GM12878 (cell line): ENCODE measurements around the gene CD99. TPM values are rescaled to one million over a fixed set of nuclear protein-coding genes. Genes with fewer than 3 reads are reported as not detected.

Experiments used
- ATF7 ChIP-seq: fragments of 450-650 bp; IDR thresholded peaks from 2 replicates; pipeline ENCODE4 v1.6.1; 2016; ENCODE audit warnings: low read depth, mild to moderate bottlenecking
- BACH1 ChIP-seq: fragments of 450-650 bp; IDR thresholded peaks from 2 replicates; pipeline ENCODE4 v1.6.1; 2017; ENCODE audit warnings: mild to moderate bottlenecking, borderline replicate concordance
- BHLHE40 ChIP-seq, 2 experiments: fragments of 450-650 bp in 1 of 2; IDR thresholded peaks; 2 replicates each; pipeline ENCODE4 v1.6.1; 2011 to 2017; ENCODE audit warnings: low read depth in 2 of 2, borderline replicate concordance in 1 of 2, improper control_type of control experiment in 1 of 2, low read length in 1 of 2, mild to moderate bottlenecking in 1 of 2
- EGR1 ChIP-seq, 2 experiments: IDR thresholded peaks; 1 replicate in 1 of 2; 2 replicates in 1 of 2; pipeline ENCODE4 v1.6.1; 2011 to 2012; ENCODE audit warnings: low read depth in 2 of 2, low read length in 2 of 2, borderline replicate concordance in 1 of 2, mild to moderate bottlenecking in 1 of 2, moderate library complexity in 1 of 2
- ETV6 ChIP-seq, 2 experiments: fragments of 450-650 bp in 1 of 2; IDR thresholded peaks in 1 of 2; conservative IDR thresholded peaks in 1 of 2; 2 replicates each; pipeline ENCODE4 v1.6.1; 2014; ENCODE audit warnings: antibody characterized with exemption in 1 of 2, borderline replicate concordance in 1 of 2, low read depth in 1 of 2, mild to moderate bottlenecking in 1 of 2, moderate library complexity in 1 of 2
- GATAD2B ChIP-seq: fragments of 450-650 bp; conservative IDR thresholded peaks from 2 replicates; pipeline ENCODE4 v1.6.1; 2017; ENCODE audit warnings: low read depth, mild to moderate bottlenecking, moderate library complexity
- NBN ChIP-seq: fragments of 450-650 bp; IDR thresholded peaks from 2 replicates; pipeline ENCODE4 v1.6.1; 2016
- NRF1 ChIP-seq: conservative IDR thresholded peaks from 2 replicates; pipeline ENCODE4 v1.6.1; 2011; ENCODE audit warnings: mild to moderate bottlenecking, low read depth, low read length, improper control_type of control experiment
- POLR2AphosphoS2 ChIP-seq: IDR thresholded peaks from 2 replicates; pipeline ENCODE4 v1.6.1; 2011; ENCODE audit warnings: low read depth, mild to moderate bottlenecking, low read length, improper control_type of control experiment, moderate library complexity
- POU2F2 ChIP-seq: IDR thresholded peaks from 3 replicates; pipeline ENCODE4 v1.6.1; 2011; ENCODE audit warnings: low read depth, mild to moderate bottlenecking, low read length, borderline replicate concordance
- TBL1XR1 ChIP-seq: IDR thresholded peaks from 2 replicates; pipeline ENCODE4 v1.6.1; 2012; ENCODE audit warnings: low read depth, low read length, improper control_type of control experiment
- polyA plus RNA-seq, 11 experiments: library from polyadenylated mRNA; depleted of rRNA in 4 of 11; unstranded in 6 of 11; stranded (reverse) in 5 of 11; fragments of >200 nt; fragmentation: Nextera tagmentation in 4 of 11; fragmentation: Illumina TruSeq in 1 of 11; extraction: Ambion mirVana in 4 of 11; extraction: Trizol in 1 of 11; gene quantifications; 1 replicate in 1 of 11; 2 replicates in 10 of 11; pipeline versions ENCODE4 v1.2.1 to v1.2.3, GENCODE V29; 2011 to 2016; ENCODE audit warnings: inconsistent platforms in 2 of 11, missing spikeins in 2 of 11, low read depth in 1 of 11
- total RNA-seq, 4 experiments: library from RNA; depleted of rRNA in 3 of 4; stranded (reverse); fragments of >200 nt in 3 of 4; fragmentation: Illumina TruSeq in 1 of 4; extraction: Trizol in 1 of 4; gene quantifications; 2 replicates each; pipeline versions ENCODE4 v1.2.1 to v1.2.3, GENCODE V29; 2013 to 2021
- TF ChIP-seq, protein P1 (sequence below): fragments of 450-650 bp; IDR thresholded peaks from 2 replicates; pipeline ENCODE4 v1.6.1; 2017; ENCODE audit warnings: mild to moderate bottlenecking
- TF ChIP-seq, protein P2 (sequence below): fragments of 450-650 bp; formaldehyde crosslinking; IDR thresholded peaks from 2 replicates; pipeline ENCODE4 v1.5.0; 2022; ENCODE audit warnings: mild to moderate bottlenecking, missing genetic modification characterization

The CD99 gene
- total and polyA plus RNA-seq, 10 of the 15 experiments (the other 5 are each of a cell fraction or from before 2014, with no cell fraction given) = 24.8 to 242 (median 158) TPM

GRCh38 chrX:2690856-2691542 lies at the start of gene CD99 (continued):
- TF ChIP-seq NRF1 (0 out of 2 replicates have a peak, but pooled peaks have one; percentile 12), ETV6 (conservative IDR thresholded peaks at IDR 0.05 in 1 of 2, IDR thresholded peaks at IDR 0.05 in 1 of 2; ENCODE audit: borderline replicate concordance in 1 of 2, low read depth in 1 of 2) (peak in 1 of 2 experiments; percentile 32; a peak in 1 of 4 replicates), BHLHE40 (IDR thresholded peaks at IDR 0.05; ENCODE audit: borderline replicate concordance in 1 of 2, low read depth in 2 of 2, low read length in 1 of 2) (peak; percentile 7 to 48; a peak in 2 of 4 replicates), GATAD2B (peak; percentile 84), ATF7 (peak; percentile 16; the same call in 1 of the 2 replicates), TBL1XR1 (0 out of 2 replicates have a peak, but pooled peaks have one; percentile 15), POLR2AphosphoS2 (peak; percentile 32; the same call in 1 of the 2 replicates), BACH1 (peak; percentile 64; the same call in 1 of the 2 replicates), EGR1 (IDR thresholded peaks at IDR 0.05; ENCODE audit: borderline replicate concordance in 1 of 2, low read depth in 2 of 2, low read length in 2 of 2) (peak in 1 of 2 experiments; percentile 88; a peak in 2 of 3 replicates), POU2F2 (no peak), NBN (0 out of 2 replicates have a peak, but pooled peaks have one; percentile 2)
- TF ChIP-seq, protein P1, sequence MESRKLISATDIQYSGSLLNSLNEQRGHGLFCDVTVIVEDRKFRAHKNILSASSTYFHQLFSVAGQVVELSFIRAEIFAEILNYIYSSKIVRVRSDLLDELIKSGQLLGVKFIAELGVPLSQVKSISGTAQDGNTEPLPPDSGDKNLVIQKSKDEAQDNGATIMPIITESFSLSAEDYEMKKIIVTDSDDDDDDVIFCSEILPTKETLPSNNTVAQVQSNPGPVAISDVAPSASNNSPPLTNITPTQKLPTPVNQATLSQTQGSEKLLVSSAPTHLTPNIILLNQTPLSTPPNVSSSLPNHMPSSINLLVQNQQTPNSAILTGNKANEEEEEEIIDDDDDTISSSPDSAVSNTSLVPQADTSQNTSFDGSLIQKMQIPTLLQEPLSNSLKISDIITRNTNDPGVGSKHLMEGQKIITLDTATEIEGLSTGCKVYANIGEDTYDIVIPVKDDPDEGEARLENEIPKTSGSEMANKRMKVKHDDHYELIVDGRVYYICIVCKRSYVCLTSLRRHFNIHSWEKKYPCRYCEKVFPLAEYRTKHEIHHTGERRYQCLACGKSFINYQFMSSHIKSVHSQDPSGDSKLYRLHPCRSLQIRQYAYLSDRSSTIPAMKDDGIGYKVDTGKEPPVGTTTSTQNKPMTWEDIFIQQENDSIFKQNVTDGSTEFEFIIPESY = no peak
- TF ChIP-seq, protein P2, sequence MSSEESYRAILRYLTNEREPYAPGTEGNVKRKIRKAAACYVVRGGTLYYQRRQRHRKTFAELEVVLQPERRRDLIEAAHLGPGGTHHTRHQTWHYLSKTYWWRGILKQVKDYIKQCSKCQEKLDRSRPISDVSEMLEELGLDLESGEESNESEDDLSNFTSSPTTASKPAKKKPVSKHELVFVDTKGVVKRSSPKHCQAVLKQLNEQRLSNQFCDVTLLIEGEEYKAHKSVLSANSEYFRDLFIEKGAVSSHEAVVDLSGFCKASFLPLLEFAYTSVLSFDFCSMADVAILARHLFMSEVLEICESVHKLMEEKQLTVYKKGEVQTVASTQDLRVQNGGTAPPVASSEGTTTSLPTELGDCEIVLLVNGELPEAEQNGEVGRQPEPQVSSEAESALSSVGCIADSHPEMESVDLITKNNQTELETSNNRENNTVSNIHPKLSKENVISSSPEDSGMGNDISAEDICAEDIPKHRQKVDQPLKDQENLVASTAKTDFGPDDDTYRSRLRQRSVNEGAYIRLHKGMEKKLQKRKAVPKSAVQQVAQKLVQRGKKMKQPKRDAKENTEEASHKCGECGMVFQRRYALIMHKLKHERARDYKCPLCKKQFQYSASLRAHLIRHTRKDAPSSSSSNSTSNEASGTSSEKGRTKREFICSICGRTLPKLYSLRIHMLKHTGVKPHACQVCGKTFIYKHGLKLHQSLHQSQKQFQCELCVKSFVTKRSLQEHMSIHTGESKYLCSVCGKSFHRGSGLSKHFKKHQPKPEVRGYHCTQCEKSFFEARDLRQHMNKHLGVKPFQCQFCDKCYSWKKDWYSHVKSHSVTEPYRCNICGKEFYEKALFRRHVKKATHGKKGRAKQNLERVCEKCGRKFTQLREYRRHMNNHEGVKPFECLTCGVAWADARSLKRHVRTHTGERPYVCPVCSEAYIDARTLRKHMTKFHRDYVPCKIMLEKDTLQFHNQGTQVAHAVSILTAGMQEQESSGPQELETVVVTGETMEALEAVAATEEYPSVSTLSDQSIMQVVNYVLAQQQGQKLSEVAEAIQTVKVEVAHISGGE (CRISPR knock-in tag) = no peak
